Mesodermal cell (in vitro differentiated cells): Measurements from ENCODE around the gene AURKAIP1.
A peak's percentile ranks its signal among the peaks of the same experiment; 100 is the strongest.
"Not testable (repeated sequence)": the region's sequence is repeated elsewhere in the genome, so short reads cannot be mapped to it uniquely, and the experiment has no call there.

Source experiments
- H3K27ac ChIP-seq: 2 replicates; pipeline ENCODE4 v1.7.0; 2013; ENCODE audit warnings: mild to moderate bottlenecking, low read depth, low read length, moderate library complexity; ENCODE audit not compliant: severe bottlenecking
- H3K36me3 ChIP-seq: 2 replicates; pipeline ENCODE4 v1.7.1; 2013; ENCODE audit warnings: mild to moderate bottlenecking, low read length, moderate library complexity; ENCODE audit not compliant: control insufficient read depth, insufficient read depth
- H3K4me1 ChIP-seq: one replicate; pipeline ENCODE4 v1.7.1; 2013; ENCODE audit warnings: mild to moderate bottlenecking, low read length; ENCODE audit not compliant: insufficient read depth, control insufficient read depth, poor library complexity, severe bottlenecking
- H3K4me3 ChIP-seq: 2 replicates; pipeline ENCODE4 v1.7.0; 2013; ENCODE audit warnings: low read length, control low read depth, mild to moderate bottlenecking; ENCODE audit not compliant: insufficient read depth, poor library complexity, severe bottlenecking; ENCODE audit errors: extremely low read depth
- H3K9me3 ChIP-seq: 2 replicates; pipeline ENCODE4 v1.7.1; 2013; ENCODE audit warnings: mild to moderate bottlenecking, low read length, moderate library complexity; ENCODE audit not compliant: control insufficient read depth
- WGBS, 2 experiments: methylation state at CpG; one replicate each; pipeline ENCODE4 v1.1.5; 2013; ENCODE audit warnings: missing lambda C conversion rate in 2 of 2; ENCODE audit not compliant: insufficient coverage in 2 of 2; 5-methylcytosine and 5-hydroxymethylcytosine counted together

The AURKAIP1 gene

DNA sequence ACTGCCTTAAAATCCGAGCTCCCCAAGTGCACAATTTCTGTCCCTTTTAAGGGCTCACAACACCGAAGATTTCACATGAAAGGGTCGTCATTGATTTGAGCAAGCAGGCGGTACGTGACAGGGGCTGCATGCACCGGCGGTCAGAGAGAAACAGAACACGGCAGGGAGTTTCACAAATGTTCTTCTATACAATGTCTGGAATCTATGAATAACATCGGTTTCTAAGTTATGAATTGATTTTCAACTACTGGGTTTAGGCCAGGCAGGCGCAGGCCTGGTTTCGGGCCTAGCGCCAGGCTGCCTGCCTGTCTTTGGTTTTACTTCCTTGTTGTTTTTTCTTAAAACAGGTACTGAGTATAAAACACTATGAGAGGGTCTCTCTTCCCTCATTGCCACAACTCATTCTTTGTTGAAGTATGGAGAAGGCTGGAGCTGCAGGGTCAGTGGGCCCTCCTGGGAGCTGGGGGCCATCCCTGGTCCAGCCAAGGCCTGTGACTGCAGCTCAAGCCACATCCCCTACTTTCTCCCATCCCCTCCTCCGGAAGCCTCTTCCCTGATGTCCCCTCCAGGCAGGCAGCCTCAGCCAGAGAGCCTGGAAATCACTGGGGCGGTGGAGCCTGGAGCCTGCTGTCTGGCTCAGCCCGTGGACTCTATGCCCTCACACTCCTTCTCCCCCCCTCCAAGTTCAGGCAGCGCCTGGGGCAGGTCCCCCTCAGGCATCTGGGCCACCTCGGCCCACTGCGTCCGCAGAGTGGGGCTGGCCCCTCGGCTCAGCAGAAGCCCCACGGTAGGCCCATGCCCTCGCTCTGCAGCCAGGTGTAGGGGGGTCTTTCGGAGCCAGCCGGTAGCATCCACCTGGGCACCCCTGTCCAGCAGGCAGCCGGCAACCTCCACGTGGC, 43.7 kb upstream of the AURKAIP1 start:
- 96% methylated on average over 19 to 22 of the region's 26 CpGs for WGBS, 2 experiments
- Histone ChIP-seq H3K4me3 (no peak overlapping the region), H3K36me3 (no peaks in the 10 kb centered on the region), H3K9me3 (no peaks in the 10 kb centered on the region), H3K4me1 (peaks cover 20% of the 10 kb centered on the region), H3K27ac (peak overlapping the region; percentile 24)

GRCh38 chr1:1417825-1418463, 42.9 kb upstream of the AURKAIP1 start:
- 88 to 93% methylated on average over 19 to 20 of the region's 25 CpGs for WGBS, 2 experiments
- H3K4me3 ChIP-seq = not testable (repeated sequence)

GRCh38 chr1:1417396-1417795, 42.4 kb upstream of the AURKAIP1 start:
- H3K36me3 ChIP-seq, H3K4me3 ChIP-seq, H3K27ac ChIP-seq, H3K9me3 ChIP-seq: not testable (repeated sequence)
- peaks cover 12% of the 10 kb centered on the region for H3K4me1 ChIP-seq
- WGBS, 2 experiments = 81 to 92% methylated on average over 3 to 4 of the region's 5 CpGs

More at GRCh38 chr1:1417825-1418463, 42.9 kb upstream of the AURKAIP1 start:
- H3K4me1 ChIP-seq = peaks cover 16% of the 10 kb centered on the region
- not testable (repeated sequence) for H3K27ac ChIP-seq, H3K9me3 ChIP-seq, H3K36me3 ChIP-seq

DNA sequence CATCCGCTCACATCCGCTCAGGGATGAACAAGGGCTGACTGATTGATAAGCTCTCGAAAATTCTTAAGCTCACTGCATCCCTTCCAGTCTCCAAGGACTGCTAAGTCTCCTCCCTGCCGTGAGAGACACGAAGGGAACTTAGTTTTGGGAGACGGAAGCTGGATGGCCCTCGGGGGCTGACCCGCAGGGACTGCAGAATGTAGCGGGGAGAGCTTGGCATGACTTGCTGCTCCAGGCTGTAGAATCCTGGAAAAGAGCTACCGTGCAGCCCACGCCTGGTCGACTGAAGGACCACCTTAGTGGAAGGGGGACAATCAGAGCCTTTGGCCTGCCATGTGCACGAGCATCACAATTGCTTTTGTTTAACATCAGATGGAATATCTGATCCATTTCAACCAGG, 40.7 kb upstream of the AURKAIP1 start:
- 86 to 91% methylated on average over 12 to 13 of the region's 13 CpGs for WGBS, 2 experiments
- Histone ChIP-seq H3K27ac (no peak overlapping the region), H3K4me3 (no peak overlapping the region), H3K4me1 (no peaks in the 10 kb centered on the region), H3K36me3 (peaks cover 3% of the 10 kb centered on the region), H3K9me3 (peaks cover 4% of the 10 kb centered on the region)

DNA sequence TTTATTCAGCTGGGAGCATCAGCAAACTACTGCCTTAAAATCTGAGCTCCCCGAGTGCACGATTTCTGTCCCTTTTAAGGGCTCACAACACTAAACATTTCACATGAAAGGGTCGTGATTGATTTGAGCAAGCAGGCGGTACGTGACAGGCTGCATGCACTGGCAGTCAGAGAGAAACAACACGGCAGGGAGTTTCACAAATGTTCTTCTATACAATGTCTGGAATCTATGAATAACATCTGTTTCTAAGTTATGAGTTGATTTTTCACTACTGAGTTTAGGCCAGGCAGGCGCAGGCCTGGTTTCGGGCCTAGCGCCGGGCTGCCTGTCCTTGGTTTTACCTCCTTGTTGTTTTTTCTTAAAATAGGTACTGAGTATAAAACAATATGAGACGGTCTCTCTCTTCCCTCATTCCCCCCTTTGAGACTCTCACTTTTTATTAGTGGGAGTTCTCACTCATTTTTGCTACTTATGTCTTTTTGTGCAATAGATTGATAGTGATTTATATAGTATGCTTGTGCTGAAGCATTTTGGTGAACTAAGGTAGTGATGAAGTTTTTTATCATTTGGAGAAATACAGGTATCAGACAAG, 37.4 kb upstream of the AURKAIP1 start:
- WGBS, 2 experiments = 95 to 100% methylated on average over 4 to 5 of the region's 11 CpGs
- H3K4me1 ChIP-seq, H3K9me3 ChIP-seq, H3K27ac ChIP-seq, H3K4me3 ChIP-seq: not testable (repeated sequence)
- H3K36me3 ChIP-seq = peaks cover 16% of the 10 kb centered on the region

GRCh38 chr1:1411626-1412025, 36.6 kb upstream of the AURKAIP1 start:
- no peak overlapping the region for H3K27ac ChIP-seq
- H3K9me3 ChIP-seq = peaks cover 4% of the 10 kb centered on the region
- peaks cover 8% of the 10 kb centered on the region for H3K4me1 ChIP-seq
- WGBS, 2 experiments = 97 to 100% methylated on average over 6 to 13 of the region's 13 CpGs
- H3K36me3 ChIP-seq = peaks cover 16% of the 10 kb centered on the region
- H3K4me3 ChIP-seq = no peak overlapping the region

DNA sequence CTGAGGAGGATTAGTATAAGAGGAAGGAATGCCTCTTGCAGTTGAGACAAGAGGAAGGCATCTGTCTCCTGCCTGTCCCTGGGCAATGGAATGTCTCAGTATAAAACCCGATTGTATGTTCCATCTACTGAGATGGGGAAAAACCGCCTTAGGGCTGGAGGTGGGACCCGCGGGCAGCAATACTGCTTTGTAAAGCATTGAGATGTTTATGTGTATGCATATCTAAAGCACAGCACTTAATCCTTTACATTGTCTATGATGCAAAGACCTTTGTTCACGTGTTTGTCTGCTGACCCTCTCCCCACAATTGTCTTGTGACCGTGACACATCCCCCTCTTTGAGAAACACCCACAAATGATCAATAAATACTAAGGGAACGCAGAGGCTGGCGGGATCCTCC, 35.2 kb upstream of the AURKAIP1 start:
- H3K4me3 ChIP-seq, H3K27ac ChIP-seq, H3K4me1 ChIP-seq, H3K9me3 ChIP-seq: not testable (repeated sequence)
- WGBS, 2 experiments = 43% methylated on average over 3 of the region's 8 CpGs; no CpG with 5 or more reads in 1 of the 2 experiments
- peaks cover 29% of the 10 kb centered on the region for H3K36me3 ChIP-seq

GRCh38 chr1:1407636-1408318, 32.8 kb upstream of the AURKAIP1 start:
- H3K27ac ChIP-seq = peak overlapping the region; percentile 72
- H3K9me3 ChIP-seq = peaks cover 4% of the 10 kb centered on the region
- H3K4me3 ChIP-seq = peak overlapping the region; percentile 91
- H3K36me3 ChIP-seq = peaks cover 51% of the 10 kb centered on the region
- peaks cover 8% of the 10 kb centered on the region for H3K4me1 ChIP-seq
- WGBS, 2 experiments = 5 to 7% methylated on average over 33 of the region's 41 CpGs

DNA sequence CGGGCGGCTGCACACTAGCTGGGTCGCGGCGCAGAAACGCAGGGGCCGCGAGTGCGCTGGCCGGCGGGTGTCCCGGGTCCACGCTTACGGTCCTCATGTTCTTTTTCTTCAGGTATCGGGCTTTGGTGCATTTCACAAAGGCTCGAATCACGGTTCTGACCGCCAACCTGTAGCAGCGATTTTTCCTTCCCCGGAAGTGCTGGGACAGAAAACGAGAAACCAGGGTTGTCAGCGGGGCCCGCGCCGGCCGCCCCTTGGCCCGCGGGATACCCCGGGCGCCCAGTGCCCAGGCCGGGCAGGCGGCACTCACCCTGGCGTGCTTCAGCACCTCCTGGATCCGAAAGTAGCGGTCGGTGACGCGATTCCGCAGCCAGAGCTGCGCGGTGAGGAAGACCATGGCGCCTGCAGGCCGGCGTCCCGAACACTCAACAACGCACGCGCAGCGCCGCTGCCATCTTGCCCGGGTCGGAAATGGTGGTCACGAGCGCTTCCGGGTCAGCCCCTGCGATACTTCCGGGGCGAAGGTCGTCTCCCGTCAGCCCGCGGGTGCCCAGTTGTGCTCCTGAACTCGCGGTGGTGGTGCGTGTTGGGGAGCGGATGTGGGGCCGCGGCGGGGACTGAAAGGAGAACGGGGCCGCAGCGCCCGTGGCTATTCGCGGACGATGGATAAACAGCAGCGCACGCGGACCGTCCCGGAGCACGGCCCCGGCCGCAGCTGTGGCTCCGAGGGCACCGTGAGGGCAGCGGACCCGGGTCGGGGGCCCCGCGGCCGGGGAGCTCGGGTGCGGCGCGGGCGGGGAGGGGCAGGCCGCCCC, 32.0 kb upstream of the AURKAIP1 start, which contains the start of gene MRPL20:
Gene MRPL20, minus strand, starts transcription at position 473 of the 815 bp plus-strand sequence. Its CDS starts 76 bp downstream, at position 397.
- H3K27ac ChIP-seq = peak within 1 kb of the TSS; percentile 72
- WGBS, 2 experiments = 0% methylated on average over 76 to 92 of the region's 98 CpGs
- peaks cover 57% of the 10 kb centered on the region for H3K36me3 ChIP-seq
- H3K9me3 ChIP-seq = peaks cover under 1% of the 10 kb centered on the region
- peaks cover 8% of the 10 kb centered on the region for H3K4me1 ChIP-seq
- peak within 1 kb of the TSS; percentile 91 for H3K4me3 ChIP-seq
